Type B pancreatic cell (in vitro differentiated cells): ENCODE data around the gene ABHD6. TPM values are rescaled to one million over a fixed set of nuclear protein-coding genes. Genes with fewer than 3 reads are reported as not detected.
A peak's percentile ranks its signal among the peaks of the same experiment; 100 is the strongest.

Source experiments
- DNase-seq: peaks from one replicate; pipeline ENCODE4 v3.0.0; 2021; ENCODE audit warnings: mixed read lengths; ENCODE audit not compliant: unreplicated experiment; ENCODE audit errors: extremely low spot score
- H3K27ac Mint-ChIP-seq: 2 replicates; pipeline ENCODE4 v1.8.0; 2021; ENCODE audit warnings: mild to moderate bottlenecking, mixed read lengths
- H3K27me3 Mint-ChIP-seq: 2 replicates; pipeline ENCODE4 v1.8.0; 2021; ENCODE audit warnings: mixed read lengths
- H3K36me3 Mint-ChIP-seq: 2 replicates; pipeline ENCODE4 v1.8.0; 2021; ENCODE audit warnings: mixed read lengths
- H3K4me1 Mint-ChIP-seq: one replicate; pipeline ENCODE4 v1.8.0; 2021; ENCODE audit warnings: mixed read lengths; ENCODE audit not compliant: unreplicated experiment
- H3K4me3 Mint-ChIP-seq: 2 replicates; pipeline ENCODE4 v1.8.0; 2021; ENCODE audit warnings: mild to moderate bottlenecking, mixed read lengths
- H3K9me3 Mint-ChIP-seq: 2 replicates; pipeline ENCODE4 v1.8.0; 2021; ENCODE audit warnings: mixed read lengths
- total RNA-seq: library from RNA; stranded (reverse); gene quantifications from 2 replicates; pipeline ENCODE4 v1.2.1, GENCODE V29; 2021; ENCODE audit warnings: low replicate concordance
- TF ChIP-seq, protein P1 (sequence below): fragments of 200-600 bp; sonication (generic); conservative IDR thresholded peaks from 2 replicates; pipeline ENCODE4 v1.5.0; 2021; ENCODE audit warnings: antibody characterized with exemption, mild to moderate bottlenecking

Gene ABHD6
- total RNA-seq, 1 donor from 2014 or later: 15.7 TPM

DNA sequence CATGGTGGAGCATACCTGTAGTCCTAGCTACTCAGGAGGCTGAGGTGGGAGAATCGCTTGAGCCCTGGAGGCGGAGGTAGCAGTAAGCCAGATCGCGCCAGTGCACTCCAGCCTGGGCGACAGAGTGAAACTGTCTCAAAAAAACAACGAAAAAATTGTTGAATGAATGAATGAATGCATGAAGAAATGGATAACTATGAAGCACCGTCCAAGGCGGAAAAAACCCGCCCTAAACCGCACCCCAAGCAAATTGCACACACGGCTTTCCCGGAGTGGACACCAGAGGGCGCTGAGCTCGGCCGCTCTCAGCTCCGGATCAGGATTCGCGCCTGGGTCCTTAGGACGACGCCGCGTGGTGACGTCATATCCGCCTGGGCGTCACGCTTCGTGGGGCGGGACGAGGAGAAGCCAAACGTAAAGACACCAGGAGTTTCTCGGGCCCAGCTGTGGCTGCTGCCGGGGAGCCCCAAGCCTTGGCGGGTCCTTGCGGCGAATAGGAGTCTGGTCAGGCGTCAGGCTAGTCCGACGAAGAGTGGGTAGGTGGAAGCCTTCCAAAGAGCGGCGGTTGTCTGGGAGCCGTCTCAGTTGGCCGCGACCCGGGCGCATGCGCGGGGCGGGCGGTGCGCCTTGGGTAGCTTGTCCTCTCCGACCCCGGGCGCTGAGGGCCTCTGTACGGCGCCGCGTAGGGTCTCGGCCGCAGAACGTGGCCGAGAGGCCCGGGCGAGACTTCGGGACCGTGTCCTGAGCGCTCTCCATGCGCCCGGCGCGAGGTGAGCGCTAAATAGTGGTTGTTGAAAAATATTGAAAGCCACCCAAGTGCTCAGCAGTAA lies 68.5 kb downstream of the ABHD6 start, which contains the start of the genes HTD2 and RPP14:
Gene HTD2 (plus strand): TSS at position 639 of the 830 bp plus-strand sequence. CDS start 11,094 bp downstream, outside the sequence.
Gene RPP14 (plus strand): TSS at position 364 of the 830 bp plus-strand sequence. CDS start 4,085 bp downstream, outside the sequence.
- H3K9me3 Mint-ChIP-seq: no peaks in the 10 kb centered on the region
- TF ChIP-seq, protein P1, sequence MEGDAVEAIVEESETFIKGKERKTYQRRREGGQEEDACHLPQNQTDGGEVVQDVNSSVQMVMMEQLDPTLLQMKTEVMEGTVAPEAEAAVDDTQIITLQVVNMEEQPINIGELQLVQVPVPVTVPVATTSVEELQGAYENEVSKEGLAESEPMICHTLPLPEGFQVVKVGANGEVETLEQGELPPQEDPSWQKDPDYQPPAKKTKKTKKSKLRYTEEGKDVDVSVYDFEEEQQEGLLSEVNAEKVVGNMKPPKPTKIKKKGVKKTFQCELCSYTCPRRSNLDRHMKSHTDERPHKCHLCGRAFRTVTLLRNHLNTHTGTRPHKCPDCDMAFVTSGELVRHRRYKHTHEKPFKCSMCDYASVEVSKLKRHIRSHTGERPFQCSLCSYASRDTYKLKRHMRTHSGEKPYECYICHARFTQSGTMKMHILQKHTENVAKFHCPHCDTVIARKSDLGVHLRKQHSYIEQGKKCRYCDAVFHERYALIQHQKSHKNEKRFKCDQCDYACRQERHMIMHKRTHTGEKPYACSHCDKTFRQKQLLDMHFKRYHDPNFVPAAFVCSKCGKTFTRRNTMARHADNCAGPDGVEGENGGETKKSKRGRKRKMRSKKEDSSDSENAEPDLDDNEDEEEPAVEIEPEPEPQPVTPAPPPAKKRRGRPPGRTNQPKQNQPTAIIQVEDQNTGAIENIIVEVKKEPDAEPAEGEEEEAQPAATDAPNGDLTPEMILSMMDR: peak; percentile 99
- H3K4me3 Mint-ChIP-seq: peak within 1 kb of the TSS; percentile 96
- peaks cover 17% of the 10 kb centered on the region for H3K27me3 Mint-ChIP-seq
- peak within 1 kb of the TSS; percentile 99 for H3K27ac Mint-ChIP-seq
- H3K36me3 Mint-ChIP-seq: peaks cover 12% of the 10 kb centered on the region
- H3K4me1 Mint-ChIP-seq: peaks cover 18% of the 10 kb centered on the region
- peak; percentile 98 for DNase-seq

DNA sequence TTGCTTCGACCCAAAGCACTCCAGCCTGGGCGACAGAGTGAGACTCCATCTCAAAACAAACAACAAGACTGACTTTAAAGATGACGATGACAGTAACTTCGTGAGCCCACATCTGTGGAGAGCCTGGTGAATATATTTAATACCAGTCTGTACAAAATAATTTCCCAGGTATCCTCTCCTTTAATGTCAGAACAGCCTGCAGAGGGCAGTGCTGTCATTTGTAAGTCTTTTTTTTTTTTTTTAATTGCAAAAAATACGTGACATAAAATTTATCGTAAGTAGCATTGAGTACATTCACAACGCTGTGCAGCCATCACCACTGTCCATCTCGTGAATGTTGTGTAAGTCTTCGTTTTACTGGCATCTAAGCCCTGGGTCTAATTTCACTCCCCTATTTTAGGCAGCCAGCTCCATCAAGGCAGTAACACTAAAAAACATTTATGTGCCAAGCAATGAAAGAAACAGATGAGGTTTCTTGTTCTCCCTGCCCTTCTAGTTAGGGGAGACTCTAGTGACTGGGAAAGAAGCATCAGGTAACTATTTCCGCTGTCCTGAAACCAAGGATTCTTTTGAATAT lies 70.1 kb downstream of the ABHD6 start:
- H3K27ac Mint-ChIP-seq: peak overlapping the region; percentile 18
- H3K9me3 Mint-ChIP-seq: no peaks in the 10 kb centered on the region
- H3K27me3 Mint-ChIP-seq: peaks cover under 1% of the 10 kb centered on the region
- DNase-seq: no peak
- TF ChIP-seq, protein P1: peak; percentile 77
- H3K4me3 Mint-ChIP-seq: peak overlapping the region; percentile 96
- H3K36me3 Mint-ChIP-seq: peaks cover 16% of the 10 kb centered on the region
- peaks cover 18% of the 10 kb centered on the region for H3K4me1 Mint-ChIP-seq

DNA sequence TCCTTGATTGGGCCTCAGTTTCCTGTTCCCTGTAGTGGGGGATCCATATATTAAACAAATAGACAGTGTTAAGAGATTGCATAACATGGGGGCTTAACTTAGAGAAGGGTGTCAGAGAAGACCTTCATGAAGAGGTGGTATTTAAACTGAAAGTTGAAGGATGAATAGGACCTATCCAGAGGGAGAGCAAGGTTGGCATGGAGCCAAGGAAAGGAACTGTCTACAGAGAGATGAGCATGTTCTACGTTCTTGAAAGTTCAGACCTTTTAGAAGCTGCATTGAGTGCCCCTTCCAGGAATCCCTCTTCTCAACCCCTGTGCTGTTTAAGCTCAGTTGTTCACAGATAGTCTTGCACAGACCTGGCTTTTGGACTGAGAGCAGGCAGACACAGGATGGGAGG lies 71.1 kb downstream of the ABHD6 start:
- peak overlapping the region; percentile 31 for H3K27ac Mint-ChIP-seq
- H3K9me3 Mint-ChIP-seq: no peaks in the 10 kb centered on the region
- TF ChIP-seq, protein P1: no peak
- DNase-seq: no peak
- H3K4me3 Mint-ChIP-seq: peak overlapping the region; percentile 96
- H3K36me3 Mint-ChIP-seq: peaks cover 20% of the 10 kb centered on the region
- H3K4me1 Mint-ChIP-seq: peaks cover 18% of the 10 kb centered on the region
- H3K27me3 Mint-ChIP-seq: no peaks in the 10 kb centered on the region

DNA sequence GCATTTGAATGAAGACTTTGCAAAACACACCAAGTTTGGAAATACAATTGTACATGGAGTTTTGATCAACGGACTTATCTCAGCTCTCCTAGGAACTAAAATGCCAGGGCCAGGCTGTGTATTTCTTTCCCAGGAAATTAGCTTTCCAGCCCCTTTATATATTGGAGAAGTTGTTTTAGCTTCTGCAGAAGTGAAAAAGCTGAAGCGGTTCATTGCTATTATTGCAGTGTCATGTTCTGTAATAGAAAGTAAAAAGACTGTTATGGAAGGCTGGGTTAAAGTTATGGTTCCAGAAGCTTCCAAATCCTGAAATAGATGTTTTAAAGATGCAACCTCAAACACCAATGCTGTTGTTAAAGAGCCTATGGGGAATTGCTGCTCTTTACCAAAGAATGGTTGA lies 80.2 kb downstream of the ABHD6 start:
- Mint-ChIP-seq H3K4me1 (no peaks in the 10 kb centered on the region), H3K27ac (no peak overlapping the region), H3K27me3 (no peaks in the 10 kb centered on the region), H3K9me3 (no peaks in the 10 kb centered on the region), H3K36me3 (peaks cover 29% of the 10 kb centered on the region), H3K4me3 (no peak overlapping the region)
- DNase-seq: no peak
- TF ChIP-seq, protein P1: no peak

DNA sequence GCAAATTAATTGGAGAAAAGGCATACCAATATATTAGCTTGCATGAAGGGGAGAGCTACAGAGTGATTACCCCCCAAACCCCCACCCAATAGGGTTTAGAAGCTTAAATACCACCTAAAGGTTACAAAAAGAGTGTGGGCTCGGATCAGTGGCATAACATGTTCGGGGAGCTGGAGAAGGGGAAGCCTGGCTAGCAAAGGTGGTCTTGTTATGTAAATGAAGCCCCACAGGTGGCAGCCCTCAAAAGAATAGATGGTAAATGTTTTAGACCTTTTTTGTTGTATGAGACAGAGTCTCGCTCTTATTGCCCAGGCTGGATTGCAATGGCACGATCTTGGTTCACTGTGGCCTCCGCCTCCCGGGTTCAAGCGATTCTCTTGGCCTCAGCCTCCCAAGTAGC lies 84.2 kb downstream of the ABHD6 start:
- Mint-ChIP-seq H3K9me3 (no peaks in the 10 kb centered on the region), H3K36me3 (peaks cover 9% of the 10 kb centered on the region), H3K4me3 (no peak overlapping the region), H3K27me3 (no peaks in the 10 kb centered on the region), H3K4me1 (peaks cover 20% of the 10 kb centered on the region), H3K27ac (no peak overlapping the region)
- TF ChIP-seq, protein P1: no peak
- no peak for DNase-seq
